Activated CD4-positive, alpha-beta T cell treated with anti-CD3 and anti-CD28 coated beads, Interleukin-2, amount 50 U/mL, for 24 hours (primary cell): ENCODE data around the gene DGKA.
"Not testable (repeated sequence)": the region's sequence is repeated elsewhere in the genome, so short reads cannot be mapped to it uniquely, and the experiment has no call there.

Experiments
- DNase-seq, 2 donors: peaks; one replicate each; pipeline ENCODE4 v3.0.0-alpha.2; 2020; ENCODE audit warnings: low read depth in 1 of 2, low spot score in 1 of 2

DGKA gene

DNA sequence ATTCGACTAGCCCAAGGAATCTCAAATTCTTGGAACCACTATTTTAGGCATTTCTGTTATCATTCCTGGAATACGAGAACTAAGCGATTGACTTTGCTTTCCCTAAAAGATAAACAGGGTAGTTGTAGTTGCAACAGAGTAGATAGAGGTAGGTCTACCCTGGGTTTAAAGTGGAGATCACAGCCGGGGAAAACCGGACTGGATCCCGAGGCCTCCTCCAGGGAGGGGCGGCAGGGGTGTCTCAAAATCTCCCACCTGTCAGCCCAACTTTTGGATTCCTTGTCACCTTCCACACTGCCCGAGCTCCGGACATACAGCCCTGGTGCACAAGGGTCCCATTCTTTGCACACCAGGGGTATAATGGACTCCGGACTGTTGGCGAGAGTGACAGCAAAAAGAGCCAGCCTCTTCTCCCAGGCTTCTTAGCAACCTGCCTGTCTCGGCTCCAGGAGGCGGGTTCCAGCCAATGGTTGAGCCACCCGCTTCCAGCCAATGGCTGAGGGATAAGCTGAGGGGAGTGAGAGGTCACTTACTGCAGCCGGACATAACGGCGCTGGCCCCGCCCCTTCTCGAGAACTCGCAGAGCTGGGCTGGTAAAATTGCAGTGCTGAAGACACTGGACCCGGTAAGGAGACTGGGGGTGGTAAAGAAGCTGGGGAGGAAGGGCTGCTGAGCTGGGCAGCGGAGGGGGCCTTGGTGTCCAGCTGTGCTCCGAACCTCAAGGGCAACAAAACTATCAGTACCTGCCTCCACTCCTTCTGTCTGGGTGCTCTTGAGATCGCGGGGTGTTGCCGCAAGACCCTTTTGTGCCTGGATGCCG, 66.0 kb downstream of the DGKA start, which contains the start of gene SUOX:
TSS of gene SUOX (plus strand) at position 562 of the 820 bp plus-strand sequence. CDS start 4,946 bp downstream, outside the sequence.
- DNase-seq: peak in 1 of 2 donors; percentile 6

- DNase-seq: no peak
Measured at GRCh38 chr12:55997535-55997859, 66.5 kb downstream of the DGKA start.

DNA sequence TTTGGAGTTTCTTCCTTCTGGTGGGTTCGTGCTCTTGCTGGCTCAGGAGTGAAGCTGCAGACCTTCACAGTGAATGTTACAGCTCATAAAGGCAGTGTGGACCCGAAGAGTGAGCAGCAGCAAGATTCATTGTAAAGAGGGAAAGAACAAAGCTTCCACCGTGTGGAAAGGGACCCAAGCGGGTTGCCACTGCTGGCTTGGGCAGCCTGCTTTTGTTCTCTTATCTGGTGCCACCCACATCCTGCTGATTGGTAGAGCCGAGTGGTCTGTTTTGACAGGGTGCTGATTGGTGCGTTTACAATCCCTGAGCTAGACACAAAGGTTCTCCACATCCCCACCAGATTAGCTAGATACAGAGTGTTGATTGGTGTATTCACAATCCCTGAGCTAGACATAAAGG, 68.6 kb downstream of the DGKA start:
- DNase-seq: not testable (repeated sequence)

- DNase-seq: not testable (repeated sequence)
Measured at GRCh38 chr12:55999999-56000540, 69.1 kb downstream of the DGKA start.

- no peak for DNase-seq
Measured at GRCh38 chr12:56001487-56002100, 70.6 kb downstream of the DGKA start.

- DNase-seq: not testable (repeated sequence)
Measured at GRCh38 chr12:56003376-56003775, 72.4 kb downstream of the DGKA start.
